DMS79 treated with DMSO at 0.1 percent for 48 hours (cell line): ENCODE results near the gene IGLON5.

Experiments used
- DNase-seq: peaks from one replicate; lab custom pipeline; 2025; lab: John Stamatoyannopoulos, UW

IGLON5 gene

DNA sequence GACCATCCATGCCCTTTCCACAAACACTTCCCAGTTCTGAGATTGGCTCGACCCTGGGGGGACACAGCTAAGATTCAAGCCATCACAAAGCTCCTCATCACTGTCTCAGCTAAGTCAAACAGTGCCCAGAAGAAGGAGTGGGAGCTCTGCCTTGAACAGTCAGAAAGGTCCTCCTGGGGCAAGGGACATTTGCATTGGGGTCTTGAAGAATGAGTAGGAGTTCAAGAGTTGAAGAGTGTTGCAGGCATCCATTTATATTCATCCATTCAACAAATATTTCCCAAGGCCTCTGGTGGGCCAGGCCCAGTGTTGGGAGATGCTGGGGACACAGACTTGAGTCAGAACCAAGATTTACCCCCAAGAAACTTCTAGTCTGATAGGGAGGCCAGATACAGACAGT lies 6.5 kb downstream of the IGLON5 start:
- no peak for DNase-seq

DNA sequence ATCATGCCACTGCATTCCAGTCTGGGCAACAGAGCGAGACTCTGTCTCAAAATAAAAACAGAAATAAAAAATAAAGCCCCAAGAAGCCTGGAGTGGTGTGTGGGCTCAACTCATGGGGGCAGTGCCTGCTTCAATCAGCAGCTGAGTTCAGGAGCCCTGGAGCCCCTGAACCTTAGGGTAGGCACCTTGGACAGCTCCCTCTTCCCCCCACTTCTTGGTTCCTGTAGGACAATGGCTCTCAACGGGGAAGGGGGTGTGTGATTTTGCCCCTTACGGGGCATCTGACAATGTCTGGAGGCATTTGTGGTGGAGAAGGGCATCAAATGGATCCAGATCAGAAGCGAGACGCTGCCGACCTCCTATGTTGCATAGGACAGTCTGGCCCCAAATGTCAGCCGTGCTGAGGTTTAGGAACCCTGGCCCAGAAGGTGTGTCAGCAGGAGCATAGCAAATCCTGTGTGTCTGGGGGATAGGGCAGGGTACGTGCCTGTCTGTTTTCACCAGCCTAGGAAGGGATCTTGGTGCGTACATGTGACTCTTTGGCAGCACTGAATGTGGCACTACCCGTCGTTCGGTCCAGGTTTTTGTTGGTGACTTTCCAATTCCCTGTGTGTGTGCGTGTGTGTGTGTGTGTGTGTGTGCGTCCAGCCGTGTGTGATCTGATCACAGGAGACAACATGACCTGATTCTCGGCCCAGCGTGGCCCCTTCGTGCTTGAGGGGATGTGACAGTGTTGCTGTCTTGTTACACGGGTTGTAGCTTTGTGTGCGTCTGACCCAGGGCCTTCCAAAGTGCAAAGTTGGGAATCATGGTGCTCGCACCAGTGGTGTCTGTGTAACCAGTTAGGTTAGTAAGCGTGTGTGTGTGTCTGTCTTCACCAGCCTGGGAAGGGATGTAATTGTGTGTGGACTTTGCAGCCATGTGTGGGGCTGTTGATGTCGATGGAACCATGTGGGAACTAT lies 7.5 kb downstream of the IGLON5 start:
- DNase-seq: no peak

DNA sequence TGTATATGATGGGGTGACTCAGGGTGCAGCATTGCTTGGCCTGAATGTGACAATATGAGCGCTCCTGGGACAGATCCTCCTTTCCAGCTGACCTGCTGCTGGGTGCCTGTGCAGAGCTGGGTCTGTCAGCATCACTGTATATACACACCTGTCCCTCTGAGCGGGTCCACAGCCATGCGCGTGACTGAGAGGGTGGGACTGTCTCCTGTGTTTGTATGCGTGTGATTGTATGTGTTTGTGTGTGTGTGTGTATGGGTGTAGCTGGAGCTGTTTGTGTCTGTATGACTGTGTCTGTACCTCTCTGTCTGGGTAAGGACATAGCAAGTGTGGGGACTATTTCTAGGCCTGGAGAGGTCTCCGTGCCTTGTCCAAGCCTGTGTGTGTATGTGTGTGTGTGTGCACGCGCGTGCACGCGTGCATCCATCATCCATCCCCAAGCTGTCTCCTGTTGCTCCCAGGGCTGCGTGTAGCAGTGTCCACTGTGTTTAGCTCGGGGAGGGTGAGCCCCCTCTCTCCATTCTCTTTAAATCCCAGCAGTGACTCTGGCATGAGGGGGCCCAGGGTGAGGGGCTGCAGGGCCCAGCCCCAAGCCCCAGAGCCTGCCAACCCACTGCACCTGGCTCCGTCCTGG lies 8.3 kb downstream of the IGLON5 start:
- peak; percentile 20 for DNase-seq

DNA sequence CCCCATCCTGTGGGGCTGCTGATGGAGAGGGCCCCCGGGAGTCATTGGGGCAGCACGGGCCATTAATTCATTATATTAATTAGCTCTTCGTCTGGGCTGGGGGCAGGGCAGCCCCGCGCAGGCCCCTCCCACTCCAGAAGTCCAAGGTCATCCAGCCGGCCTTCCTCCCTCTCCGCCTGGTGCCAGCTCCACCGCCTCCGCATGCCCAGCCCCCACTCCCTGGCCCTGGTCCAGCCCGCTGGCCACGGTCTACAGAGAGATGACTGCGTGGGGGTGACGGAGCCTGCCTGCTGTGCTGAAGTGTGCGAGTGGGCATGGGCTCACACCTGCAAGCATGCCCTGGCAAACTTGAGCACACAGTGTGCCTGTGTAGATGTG lies 8.8 kb downstream of the IGLON5 start:
- peak; percentile 76 for DNase-seq

DNA sequence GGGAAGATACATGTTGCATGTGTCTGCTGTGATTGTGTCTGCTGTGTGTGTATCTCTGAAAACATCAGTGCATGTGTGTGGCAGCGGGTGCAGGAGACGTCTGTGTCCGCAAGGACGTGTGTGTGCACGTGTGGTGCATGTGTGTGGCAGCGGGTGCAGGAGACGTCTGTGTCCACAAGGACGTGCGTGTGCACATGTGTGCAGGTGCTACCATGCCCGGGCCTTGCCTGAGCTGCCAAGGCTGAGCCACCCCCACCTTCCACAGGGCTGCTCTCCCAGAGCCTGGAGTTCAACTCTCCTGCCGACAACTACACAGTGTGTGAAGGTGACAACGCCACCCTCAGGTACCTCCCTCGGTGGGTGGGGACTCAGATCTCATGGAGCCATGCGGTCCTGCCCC lies 10.4 kb downstream of the IGLON5 start:
- DNase-seq: no peak

DNA sequence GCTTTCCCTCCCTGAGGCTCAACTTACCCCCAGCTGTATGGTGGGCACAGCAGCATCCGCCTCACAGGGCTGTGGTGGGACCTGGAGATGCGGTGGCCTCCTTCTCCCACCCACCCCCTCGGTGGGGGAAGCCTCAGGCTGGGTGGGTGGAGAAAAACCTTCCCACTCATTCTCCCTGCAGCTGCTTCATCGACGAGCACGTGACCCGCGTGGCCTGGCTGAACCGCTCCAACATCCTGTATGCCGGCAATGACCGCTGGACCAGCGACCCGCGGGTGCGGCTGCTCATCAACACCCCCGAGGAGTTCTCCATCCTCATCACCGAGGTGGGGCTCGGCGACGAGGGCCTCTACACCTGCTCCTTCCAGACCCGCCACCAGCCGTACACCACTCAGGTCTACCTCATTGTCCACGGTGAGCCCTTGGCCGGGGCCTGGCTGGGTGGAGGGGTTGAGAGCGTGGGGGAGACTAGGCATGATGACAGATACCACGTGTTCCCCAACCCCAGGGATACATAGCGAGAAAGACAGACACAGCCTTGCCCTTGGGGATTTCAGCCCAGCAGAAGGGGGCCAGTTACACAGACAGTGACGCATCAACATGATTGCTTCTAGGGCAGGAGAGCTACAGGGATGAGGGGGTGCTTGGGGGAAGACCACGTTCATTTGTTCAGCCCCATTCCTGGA lies 12.2 kb downstream of the IGLON5 start:
- no peak for DNase-seq

DNA sequence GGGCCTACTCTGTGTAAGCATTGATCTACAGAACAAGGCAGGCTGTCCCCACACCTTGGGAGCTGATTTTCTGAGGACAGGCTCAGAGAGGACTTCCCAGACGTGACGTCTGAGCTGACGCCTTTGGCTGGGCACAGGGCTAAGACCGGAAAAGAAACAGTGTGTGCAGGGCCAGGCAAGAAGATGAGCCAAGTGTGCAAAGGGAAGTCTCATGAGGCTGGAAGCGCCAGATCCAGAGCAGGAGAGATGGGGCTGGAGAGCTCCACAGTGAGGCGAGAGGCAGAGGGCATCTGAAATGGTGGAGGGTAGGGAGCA lies 12.7 kb downstream of the IGLON5 start:
- DNase-seq: no peak

DNA sequence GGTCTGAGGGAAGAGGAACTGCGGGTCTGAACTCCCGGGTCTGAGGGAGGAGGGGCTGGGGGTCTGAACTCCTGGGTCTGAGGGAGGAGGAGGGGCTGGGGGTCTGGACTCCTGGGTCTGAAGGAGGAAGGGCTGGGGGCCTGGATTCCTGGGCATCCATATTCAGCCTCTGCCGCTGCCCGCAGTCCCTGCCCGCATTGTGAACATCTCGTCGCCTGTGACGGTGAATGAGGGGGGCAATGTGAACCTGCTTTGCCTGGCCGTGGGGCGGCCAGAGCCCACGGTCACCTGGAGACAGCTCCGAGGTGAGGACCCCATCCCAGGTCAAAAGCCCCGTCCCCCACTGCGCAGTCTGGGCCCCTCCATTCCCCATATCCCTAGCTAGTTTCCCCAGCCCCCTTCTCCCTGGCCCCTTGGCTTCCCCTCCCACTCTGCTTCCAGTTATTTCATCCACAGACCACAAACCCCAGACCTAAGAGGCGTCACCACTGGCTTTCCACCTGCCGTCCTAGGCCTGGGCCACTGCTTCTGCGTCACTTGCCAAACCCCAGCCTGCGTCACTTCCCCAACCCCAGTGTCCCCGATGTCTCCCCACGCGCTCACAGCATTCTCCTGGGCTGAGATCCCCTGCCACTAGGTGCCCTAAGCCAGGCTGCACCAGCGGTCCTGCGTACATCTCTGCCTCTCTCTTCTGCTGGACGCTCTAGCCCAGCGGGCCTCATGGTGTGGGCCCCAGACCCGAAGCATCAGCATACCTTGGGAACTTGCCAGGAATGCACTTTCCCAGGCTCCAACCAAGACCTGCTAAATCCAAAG lies 13.9 kb downstream of the IGLON5 start:
- DNase-seq: no peak

DNA sequence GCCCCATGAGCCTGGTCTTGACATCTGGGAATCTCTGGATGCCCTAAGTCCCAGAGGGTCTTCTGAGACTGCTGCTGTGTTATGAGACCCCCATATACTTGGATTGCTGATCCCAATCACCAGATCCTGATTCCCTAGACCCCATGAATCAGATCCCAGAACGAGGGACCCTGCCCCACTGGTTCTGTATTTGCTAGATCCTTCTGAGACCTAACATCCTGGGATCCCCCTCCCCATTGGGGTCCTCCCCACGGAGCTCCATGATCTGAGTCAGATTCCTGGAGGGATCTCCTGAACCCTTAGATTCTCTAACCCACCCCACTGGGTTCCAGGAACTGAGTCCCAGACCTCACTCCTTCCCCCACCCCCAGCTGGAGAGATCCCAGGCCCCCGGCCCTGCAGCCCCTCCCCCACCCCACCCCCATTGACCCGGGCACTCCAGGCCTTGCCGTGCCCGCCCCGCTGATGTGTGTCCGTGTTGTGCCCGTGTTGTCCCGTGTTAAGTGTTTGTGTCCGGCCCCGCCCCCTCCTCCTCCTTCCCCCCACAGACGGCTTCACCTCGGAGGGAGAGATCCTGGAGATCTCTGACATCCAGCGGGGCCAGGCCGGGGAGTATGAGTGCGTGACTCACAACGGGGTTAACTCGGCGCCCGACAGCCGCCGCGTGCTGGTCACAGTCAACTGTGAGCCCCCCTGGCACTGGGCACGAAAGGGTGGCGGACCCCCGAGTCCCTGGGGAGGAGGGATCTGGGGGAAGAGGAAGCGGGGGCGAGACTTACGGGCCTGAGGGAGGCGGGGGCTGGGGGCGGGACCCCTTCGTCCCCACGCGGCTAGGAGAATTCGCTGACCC lies 15.0 kb downstream of the IGLON5 start:
- no peak for DNase-seq

DNA sequence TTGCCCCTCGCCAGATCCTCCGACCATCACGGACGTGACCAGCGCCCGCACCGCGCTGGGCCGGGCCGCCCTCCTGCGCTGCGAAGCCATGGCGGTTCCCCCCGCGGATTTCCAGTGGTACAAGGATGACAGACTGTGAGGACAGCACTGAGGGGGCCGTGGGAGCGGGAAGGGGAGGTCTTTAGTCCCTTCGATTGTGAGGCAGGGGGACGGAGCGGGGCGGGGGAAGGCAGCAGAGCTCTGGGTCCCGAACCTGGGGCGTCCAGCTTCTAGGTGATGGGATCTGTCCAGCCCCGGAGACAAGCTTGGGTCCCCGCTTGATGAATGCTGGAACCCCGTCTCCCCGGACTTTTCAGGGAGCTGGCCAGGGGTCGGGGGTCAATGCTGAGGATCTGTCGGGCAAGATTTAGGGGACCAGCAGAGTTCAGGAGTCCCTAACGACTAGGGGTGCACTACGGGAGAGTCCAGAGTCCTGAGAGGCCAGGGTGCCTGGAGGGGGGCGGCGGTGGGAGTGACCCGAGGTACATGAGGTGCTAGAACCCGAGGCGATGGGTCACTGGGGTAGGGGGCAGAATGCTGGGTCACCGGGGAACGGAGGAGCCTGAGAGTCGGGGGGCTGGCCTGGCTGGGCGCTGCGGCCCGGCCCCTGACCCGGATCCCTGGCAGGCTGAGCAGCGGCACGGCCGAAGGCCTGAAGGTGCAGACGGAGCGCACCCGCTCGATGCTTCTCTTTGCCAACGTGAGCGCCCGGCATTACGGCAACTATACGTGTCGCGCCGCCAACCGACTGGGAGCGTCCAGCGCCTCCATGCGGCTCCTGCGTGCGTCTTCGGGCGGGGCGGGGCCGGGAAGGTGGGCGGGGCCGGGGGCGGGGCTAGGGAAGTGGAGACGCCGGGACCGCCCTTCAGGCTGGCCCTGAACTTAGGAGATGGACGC lies 15.9 kb downstream of the IGLON5 start:
- DNase-seq: no peak

DNA sequence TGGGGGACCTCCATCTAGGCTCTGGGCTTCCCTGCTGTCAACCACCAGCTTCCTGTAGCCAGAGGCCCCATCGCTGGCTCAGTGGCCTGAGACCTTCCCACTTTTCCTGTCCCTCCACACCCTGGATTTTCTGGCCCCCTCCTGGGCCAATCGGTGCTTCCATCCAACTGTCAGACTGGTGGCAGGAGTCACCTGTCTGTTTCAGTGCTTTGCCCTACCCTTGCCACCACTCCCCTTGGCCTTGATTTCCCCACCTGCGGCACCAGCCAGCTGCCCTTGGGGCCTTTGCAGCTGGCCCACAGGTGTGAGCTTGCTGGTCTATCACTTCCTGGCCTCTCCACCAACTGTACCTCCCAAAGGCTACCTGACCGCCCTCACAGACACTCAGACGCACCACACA lies 18.0 kb downstream of the IGLON5 start:
- DNase-seq: no peak

DNA sequence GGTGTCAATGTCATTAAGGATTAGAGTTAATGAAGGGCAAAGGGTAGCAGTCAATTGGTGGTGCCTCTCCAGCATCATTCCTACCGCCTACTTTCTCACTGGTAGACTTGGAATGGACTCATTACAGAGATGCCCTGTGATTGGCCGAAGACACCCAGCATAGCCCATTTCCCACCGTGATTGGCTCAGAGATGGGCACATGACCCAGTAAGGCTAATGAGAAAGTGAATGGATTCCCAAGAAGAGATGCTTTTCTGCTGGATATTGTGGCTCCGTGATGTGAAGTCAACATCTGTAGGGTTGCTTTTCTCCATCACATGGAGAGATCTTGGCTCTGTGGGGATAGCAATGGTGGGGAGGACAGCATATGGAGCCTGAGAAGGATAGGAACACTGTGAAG lies 18.9 kb downstream of the IGLON5 start:
- no peak for DNase-seq

DNA sequence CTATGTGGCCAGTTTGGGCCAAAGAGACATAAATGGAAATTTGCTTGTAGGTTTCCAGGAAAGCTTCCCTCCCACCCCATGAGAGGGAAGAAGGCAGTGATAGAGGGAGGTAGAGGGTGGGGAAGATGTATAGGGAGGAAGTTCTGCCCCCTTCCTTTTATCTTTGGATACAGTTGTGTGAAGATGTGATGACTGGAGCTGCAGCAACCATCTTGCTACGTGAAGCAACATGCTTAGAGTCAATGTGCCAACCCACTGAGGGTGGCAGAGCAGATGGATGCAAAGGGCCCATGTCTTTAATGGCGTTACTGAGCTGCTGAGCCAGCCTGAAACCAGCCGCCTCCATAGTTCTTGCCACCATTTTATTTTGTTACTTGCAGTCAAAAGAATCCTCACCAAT lies 19.7 kb downstream of the IGLON5 start:
- DNase-seq: no peak

DNA sequence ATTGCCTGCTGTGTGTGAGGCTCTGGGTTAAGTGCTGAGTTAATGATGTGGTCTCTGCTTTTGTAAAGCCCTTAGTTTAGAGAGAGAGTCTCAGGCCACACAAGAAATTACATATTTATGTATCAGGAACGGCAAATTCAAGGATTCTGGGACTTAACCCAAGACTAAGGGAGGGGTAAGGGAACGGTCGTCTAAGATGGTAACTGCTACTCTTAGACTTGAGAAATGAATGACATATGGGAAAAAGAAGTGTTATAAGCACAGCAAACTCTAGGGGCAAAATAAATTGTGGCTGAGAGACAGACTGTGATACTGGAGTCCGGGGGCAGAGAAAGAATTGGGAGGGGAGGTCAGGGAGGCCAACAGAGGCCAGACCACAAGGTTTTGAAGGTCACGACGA lies 20.3 kb downstream of the IGLON5 start:
- DNase-seq: no peak

DNA sequence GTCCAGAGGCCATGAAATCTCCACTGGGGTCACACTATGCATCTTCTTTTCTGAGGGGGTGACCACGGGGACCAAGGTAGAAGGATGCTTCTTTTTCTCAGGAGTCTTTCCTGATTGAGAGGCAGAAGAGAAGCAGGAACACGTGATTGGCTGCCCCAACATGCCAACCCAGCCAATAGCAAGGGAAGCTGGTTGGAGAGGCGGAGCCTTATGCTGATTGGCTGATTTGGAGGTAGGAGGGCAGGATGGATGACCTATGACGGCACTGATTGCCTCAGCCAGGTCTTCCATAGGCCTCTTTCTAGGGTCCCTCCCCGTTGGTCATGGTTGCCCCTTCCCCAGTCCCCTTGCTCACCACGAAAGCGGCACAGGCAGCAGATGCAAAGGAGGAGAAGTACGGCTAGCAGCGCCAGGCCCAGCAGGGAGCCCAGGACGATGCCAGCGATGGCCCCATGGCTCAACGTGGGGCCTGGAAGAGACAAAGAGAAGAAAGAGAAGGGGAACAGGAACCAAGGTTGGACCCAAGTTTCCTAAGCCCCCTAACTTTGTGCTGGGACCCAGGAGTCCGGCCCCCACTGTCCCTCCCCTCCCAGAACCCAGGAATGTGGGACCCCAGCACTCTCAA lies 22.5 kb downstream of the IGLON5 start:
- no peak for DNase-seq

DNA sequence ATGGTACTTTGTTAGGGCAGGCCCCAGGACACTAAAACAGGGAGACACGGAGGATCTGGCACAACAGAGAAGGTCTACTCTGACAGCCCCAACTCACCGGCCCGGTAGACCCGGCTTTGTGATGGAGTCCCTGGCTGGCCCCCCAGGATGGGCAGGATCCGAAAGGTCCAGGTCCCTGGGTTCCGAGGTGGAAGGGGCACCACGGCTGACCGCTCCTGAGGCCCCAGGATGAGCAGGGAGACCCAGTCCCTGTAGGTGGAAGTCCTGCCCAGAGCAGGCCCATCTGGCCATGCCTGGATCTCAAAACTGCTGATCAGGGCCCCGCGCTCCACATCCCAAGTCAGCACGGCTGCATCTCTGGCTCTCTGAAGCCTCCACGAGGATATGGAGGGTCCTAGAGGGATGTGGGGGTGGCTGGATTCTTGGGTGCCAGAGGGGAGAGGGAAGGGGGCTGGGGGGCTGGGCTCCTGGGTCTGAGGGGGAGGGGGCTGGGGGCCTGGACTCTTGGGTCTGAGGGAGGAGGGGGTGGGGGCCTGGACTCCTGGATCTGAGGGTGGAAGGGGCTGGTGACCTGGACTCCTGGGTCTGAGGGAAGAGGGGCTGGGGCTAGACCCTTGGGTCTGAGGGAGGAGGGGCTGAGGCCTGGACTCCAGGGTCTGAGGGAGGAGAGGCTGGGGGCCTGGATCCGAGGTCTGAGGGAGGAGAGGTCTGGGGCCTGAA lies 25.9 kb downstream of the IGLON5 start:
- DNase-seq: no peak

DNA sequence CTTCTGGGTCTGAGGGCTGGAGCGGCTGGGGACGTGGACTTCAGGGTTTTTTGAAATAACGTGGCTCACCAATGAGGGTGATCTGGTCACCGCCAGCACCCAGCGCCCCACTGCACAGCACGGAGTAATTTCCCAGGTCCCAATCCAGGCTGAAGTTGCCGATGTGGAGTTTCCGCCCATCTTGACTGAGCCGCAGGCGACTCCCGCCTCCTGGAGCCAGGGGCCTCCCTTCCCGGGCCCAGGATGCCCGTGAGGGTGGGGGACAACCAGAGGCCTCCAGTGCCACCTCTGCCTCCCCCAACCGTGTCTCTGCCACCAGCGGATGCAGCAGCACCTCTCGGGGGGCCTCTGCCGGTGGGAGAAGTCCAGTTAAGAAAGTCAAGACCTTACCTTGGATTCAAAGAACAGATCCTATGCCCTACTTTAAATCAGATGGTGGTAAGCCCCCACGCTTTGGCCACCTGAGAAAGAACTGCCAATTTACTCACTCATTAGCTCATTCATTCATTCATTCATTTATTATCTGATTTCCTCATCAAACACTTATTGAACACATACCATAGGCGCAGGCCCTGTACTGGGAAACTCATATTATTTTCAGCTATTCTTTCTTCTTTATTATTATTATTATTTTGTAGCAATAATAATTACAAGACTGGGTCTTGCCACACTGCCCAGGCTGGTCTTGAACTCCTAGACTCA lies 26.6 kb downstream of the IGLON5 start:
- DNase-seq: no peak

DNA sequence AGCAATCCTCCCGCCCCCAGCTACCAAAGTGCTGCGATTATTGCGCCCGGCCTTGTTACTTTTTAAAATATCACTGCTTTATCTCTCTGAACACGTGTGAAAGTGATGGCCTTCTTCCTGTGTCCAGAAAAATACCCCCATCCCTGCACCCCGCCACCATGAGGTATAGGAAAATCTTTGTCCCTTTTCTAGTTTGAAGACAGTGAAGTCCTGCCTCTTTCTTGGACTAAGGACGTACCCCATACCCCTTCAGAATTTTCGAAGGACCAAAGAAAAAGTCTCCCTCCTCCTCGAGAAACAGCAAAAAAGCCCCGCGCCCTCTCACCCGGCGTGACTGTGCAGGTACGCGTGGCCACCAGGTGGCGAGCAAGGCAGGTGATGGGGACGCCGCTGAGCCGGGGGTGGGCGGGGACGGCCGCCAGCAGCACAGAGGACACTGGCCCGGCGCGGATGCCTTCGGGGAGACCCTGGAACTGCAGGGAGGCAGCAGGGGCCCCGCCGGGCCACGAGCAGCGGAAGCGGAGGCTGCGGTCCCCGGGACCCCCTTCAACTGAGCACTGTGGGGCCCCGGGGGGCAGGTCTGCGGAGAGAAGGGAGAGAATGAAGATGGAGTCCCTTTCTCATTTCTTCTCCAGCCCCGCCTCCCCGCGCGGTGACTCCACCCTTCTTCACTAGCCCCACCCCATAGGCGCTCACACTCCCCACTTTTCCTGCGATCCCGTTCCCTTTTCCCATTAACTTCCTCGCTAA lies 27.3 kb downstream of the IGLON5 start:
- peak; percentile 79 for DNase-seq
